Measurements from ENCODE around the gene RPTOR. TPM values are rescaled to one million over a fixed set of nuclear protein-coding genes. Genes with fewer than 3 reads are reported as not detected.

Gene RPTOR
- total RNA-seq, 2 experiments from 2014 or later: 45.3 to 49.1 TPM

GRCh38 chr17:80720610-80721577 is 176.3 kb downstream of the RPTOR start:
- H3K9me3 Mint-ChIP-seq: no peaks in the 10 kb centered on the region
- TF ChIP-seq, protein P1, sequence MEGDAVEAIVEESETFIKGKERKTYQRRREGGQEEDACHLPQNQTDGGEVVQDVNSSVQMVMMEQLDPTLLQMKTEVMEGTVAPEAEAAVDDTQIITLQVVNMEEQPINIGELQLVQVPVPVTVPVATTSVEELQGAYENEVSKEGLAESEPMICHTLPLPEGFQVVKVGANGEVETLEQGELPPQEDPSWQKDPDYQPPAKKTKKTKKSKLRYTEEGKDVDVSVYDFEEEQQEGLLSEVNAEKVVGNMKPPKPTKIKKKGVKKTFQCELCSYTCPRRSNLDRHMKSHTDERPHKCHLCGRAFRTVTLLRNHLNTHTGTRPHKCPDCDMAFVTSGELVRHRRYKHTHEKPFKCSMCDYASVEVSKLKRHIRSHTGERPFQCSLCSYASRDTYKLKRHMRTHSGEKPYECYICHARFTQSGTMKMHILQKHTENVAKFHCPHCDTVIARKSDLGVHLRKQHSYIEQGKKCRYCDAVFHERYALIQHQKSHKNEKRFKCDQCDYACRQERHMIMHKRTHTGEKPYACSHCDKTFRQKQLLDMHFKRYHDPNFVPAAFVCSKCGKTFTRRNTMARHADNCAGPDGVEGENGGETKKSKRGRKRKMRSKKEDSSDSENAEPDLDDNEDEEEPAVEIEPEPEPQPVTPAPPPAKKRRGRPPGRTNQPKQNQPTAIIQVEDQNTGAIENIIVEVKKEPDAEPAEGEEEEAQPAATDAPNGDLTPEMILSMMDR (IDR thresholded peaks at IDR 0.05): no peak
- DNase-seq: peak; percentile 87
- no peaks in the 10 kb centered on the region for H3K27me3 Mint-ChIP-seq
- ATAC-seq: peak; percentile 92
- peaks cover 8% of the 10 kb centered on the region for H3K36me3 Mint-ChIP-seq (ENCODE audit: low read depth)
- intact Hi-C loops (cut with micrococcal nuclease): no loop called here
- H3K4me3 Mint-ChIP-seq: peak overlapping the region; percentile 52
- CTCF ChIA-PET: interaction anchor here (1.5 kb wide), 2 partner anchors 14 to 294 kb away, joined by 3 to 4 read pairs; no protein-coding TSS in a partner anchor
- POLR2A ChIA-PET: interaction anchor here (0.6 to 1.5 kb wide), 2 partner anchors 17 to 285 kb away, joined by 3 read pairs; no protein-coding TSS in a partner anchor
- H3K27ac Mint-ChIP-seq: peak overlapping the region; percentile 89
- peaks cover 48% of the 10 kb centered on the region for H3K4me1 Mint-ChIP-seq (ENCODE audit: low read depth)

GRCh38 chr17:80722661-80723060 is 178.0 kb downstream of the RPTOR start:
- ChIA-PET POLR2A (no interaction called here), CTCF (no interaction called here)
- H3K9me3 Mint-ChIP-seq: no peaks in the 10 kb centered on the region
- no peaks in the 10 kb centered on the region for H3K27me3 Mint-ChIP-seq
- no peak overlapping the region for H3K4me3 Mint-ChIP-seq
- ATAC-seq (no peak), DNase-seq (no peak)
- no peak overlapping the region for H3K27ac Mint-ChIP-seq
- H3K4me1 Mint-ChIP-seq (ENCODE audit: low read depth): peaks cover 42% of the 10 kb centered on the region
- H3K36me3 Mint-ChIP-seq (ENCODE audit: low read depth): peaks cover 9% of the 10 kb centered on the region
- TF ChIP-seq, protein P1 (IDR thresholded peaks at IDR 0.05): no peak
- intact Hi-C loops (cut with micrococcal nuclease): no loop called here

- H3K36me3 Mint-ChIP-seq (ENCODE audit: low read depth): peaks cover 9% of the 10 kb centered on the region
- TF ChIP-seq, protein P1 (IDR thresholded peaks at IDR 0.05): no peak
- H3K4me1 Mint-ChIP-seq (ENCODE audit: low read depth): peaks cover 34% of the 10 kb centered on the region
- CTCF ChIA-PET: interaction anchor here (0.9 kb wide), 1 partner anchor 11 kb away, joined by 3 read pairs; no protein-coding TSS in a partner anchor
- no peaks in the 10 kb centered on the region for H3K27me3 Mint-ChIP-seq
- ATAC-seq (no peak), DNase-seq (no peak)
- POLR2A ChIA-PET: no interaction called here
- no peaks in the 10 kb centered on the region for H3K9me3 Mint-ChIP-seq
- intact Hi-C loops (cut with micrococcal nuclease): no loop called here
- no peak overlapping the region for H3K4me3 Mint-ChIP-seq
- no peak overlapping the region for H3K27ac Mint-ChIP-seq
These were observed 180.2 kb downstream of the RPTOR start for GRCh38 chr17:80724775-80725266.

- peaks cover 34% of the 10 kb centered on the region for H3K4me1 Mint-ChIP-seq (ENCODE audit: low read depth)
- ATAC-seq (no peak), DNase-seq (no peak)
- intact Hi-C loops (cut with micrococcal nuclease): no loop called here
- peaks cover 9% of the 10 kb centered on the region for H3K36me3 Mint-ChIP-seq (ENCODE audit: low read depth)
- H3K9me3 Mint-ChIP-seq: no peaks in the 10 kb centered on the region
- H3K27me3 Mint-ChIP-seq: no peaks in the 10 kb centered on the region
- H3K4me3 Mint-ChIP-seq: no peak overlapping the region
- TF ChIP-seq, protein P1 (IDR thresholded peaks at IDR 0.05): no peak
- no peak overlapping the region for H3K27ac Mint-ChIP-seq
- CTCF ChIA-PET: interaction anchor here (0.9 kb wide), 1 partner anchor 11 kb away, joined by 3 read pairs; no protein-coding TSS in a partner anchor
- POLR2A ChIA-PET: no interaction called here
These were observed 180.9 kb downstream of the RPTOR start for GRCh38 chr17:80725517-80725916.

All from activated CD8-positive, alpha-beta T cell treated with anti-CD3 and anti-CD28 coated beads for 36 hours (primary cell).